ENCODE measurements around the gene MT1A. TPM values are rescaled to one million over a fixed set of nuclear protein-coding genes. Genes with fewer than 3 reads are reported as not detected.

MT1A gene
- total RNA-seq, 1 donor from 2014 or later, result not detected

DNA sequence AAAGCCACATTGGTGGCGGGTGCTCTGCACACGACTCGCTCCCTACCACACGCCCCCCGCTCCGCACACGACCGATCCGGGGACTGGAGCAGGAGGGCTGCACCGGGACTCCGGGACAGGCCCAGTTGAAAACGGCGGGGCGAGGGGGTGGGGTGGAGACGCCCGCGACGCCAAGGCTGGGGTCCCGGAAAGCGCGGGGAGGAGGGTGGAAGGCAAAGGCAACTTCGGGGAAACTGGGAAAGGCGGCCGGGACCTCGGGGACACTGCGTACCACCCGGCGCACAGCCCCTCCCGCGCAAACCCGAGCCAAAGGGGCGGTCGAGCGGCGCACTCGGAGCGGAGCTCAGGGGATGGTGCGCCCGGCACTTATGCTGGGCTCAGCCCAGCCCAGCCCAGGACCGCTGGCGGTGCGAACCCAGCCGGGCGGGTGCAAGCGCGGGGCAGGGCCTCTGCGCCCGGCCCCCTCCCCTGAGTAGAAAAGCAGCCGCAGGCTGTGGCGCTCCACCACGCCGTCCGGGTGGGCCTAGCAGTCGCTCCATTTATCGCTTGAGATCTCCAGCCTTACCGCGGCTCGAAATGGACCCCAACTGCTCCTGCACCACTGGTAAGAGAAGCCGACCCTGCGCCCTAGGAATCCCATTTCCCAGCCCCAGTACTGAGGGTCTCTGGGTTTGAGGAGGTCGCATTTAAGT lies 6.2 kb upstream of the MT1A start, which contains the start of gene MT1M:
Gene MT1M (plus strand): TSS at position 504 of the 692 bp plus-strand sequence. CDS start 73 bp downstream, at position 577.
- DNase-seq, result no peak

GRCh38 chr16:56632848-56633365 lies 5.6 kb upstream of the MT1A start:
- no peak for DNase-seq

DNA sequence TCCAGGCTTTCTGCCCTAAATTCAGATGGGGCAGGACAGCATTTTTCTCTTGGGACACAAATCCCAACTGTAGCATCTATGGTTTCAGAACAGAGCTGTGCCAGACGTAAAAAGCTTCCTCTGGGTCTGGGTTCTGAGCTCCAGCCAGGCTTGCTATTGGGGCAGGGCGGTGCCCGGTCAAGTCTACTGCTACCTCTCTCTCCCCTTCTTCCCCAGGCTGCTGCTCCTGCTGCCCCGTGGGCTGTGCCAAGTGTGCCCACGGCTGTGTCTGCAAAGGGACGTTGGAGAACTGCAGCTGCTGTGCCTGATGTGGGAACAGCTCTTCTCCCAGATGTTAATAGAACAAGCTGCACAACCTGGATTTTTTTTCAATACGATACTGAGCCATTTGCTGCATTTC lies 4.9 kb upstream of the MT1A start:
- no peak for DNase-seq

DNA sequence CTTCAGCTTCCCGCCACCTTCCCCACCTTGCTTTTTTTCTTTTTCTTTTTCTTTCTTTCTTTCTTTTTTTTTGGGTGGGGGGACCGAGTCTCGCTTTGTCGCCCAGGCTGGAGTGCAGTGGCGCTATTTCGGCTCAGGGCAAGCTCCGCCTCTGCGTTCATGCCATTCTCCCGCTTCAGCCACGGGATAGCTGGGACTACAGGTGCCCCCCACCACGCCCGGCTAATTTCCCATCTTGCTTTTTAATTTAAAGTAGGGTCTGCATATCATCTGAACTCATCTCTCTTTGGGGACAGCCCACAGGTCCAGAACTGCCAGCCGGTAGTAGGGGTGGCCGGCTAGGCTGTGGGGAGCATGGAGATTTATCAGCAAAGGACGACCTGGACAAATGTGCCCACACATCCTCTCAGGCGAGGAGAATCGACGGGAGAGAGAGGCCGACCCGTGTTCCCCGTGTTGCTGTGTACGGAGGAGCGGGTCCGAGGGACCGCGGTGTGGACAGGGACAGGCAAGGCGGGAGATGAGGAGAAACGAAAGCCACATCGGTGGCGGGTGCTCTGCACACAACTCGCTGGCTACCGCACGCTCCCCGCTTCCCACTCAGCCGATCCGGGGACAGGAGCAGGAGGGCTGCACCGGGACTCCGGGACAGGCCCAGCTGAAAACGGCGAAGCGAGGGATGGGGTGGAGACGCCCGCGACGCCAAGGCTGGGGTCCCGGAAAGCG lies 3.6 kb upstream of the MT1A start:
- DNase-seq, result no peak

DNA sequence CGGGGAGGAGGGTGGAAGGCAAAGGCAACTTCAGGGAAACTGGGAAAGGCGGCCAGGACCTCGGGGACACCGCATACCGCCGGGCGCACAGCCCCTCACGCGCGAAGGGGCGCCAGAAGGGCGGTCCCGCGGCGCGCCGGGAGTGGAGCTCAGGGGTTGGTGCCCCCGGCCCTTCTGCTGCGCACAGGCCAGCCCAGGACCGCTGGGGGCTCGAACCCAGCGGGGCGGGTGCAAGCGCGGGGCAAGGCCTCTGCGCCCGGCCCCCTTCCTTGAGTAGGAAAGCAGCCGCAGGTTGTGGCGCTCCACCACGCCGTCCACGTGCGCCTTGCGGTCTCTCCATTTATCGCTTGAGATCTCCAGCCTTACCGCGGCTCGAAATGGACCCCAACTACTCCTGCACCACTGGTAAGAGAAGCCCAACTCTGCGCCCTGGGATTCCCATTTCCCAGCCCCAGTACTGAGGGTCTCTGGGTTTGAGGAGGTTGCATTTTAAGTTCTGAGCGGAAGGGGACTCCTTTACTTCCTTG lies 3.0 kb upstream of the MT1A start:
- DNase-seq, result no peak

DNA sequence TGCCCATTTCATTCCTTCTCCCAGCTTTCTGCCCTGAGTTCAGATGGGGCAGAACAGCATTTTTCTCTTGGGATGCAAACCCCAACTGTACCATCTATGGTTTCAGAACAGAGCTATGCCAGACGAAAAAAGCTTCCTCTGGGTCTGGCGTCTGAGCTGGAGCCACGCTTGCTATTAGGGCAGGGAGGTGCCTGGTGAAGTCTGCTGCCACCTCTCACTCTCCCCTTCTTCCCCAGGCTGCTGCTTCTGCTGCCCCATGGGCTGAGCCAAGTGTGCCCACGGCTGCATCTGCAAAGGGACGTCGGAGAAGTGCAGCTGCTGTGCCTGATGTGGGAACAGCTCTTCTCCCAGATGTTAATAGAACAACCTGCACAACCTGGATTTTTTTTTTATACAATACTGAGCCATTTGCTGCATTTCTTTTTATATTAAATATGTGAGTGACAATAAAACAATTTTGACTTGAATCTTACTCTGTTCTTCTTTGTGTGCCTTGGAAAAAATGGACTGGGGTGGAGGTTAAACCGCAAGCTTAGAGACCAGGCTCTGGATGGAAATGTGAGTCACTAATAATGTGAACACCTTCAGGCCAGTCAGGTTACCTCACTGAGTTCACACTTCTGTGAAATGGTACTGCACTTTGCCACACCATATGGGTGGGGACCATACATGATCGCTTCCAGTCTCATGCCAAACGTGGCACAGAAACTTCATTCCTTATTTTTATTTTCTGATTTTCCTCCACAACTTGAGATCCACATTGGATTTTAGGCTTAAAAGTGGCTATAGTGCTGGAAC lies 1.7 kb upstream of the MT1A start:
- no peak for DNase-seq

GRCh38 chr16:56639045-56639444 lies 579 bp downstream of the MT1A start:
- DNase-seq, result no peak

GRCh38 chr16:56640076-56640475 lies 1.6 kb downstream of the MT1A start:
- DNase-seq, result no peak

DNA sequence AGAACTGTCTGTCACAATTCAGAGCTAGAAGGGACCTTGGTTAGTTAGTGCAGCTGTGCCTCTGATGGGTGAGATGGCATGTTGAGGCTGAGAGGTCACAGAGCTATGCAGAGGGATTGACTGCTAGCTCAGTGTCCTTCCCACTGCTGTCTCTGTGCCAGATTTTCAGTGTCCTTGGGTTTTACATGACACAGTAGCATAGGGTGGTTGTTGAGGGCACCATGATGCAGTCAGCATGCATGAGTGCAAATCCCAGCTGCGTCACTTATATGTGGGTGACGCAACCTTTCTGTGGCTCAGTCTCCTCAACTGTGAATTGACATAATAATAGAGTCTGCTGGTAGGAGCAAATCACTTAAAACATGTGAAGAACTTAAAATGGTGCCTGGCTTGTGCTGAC lies 2.7 kb downstream of the MT1A start:
- DNase-seq, result no peak

DNA sequence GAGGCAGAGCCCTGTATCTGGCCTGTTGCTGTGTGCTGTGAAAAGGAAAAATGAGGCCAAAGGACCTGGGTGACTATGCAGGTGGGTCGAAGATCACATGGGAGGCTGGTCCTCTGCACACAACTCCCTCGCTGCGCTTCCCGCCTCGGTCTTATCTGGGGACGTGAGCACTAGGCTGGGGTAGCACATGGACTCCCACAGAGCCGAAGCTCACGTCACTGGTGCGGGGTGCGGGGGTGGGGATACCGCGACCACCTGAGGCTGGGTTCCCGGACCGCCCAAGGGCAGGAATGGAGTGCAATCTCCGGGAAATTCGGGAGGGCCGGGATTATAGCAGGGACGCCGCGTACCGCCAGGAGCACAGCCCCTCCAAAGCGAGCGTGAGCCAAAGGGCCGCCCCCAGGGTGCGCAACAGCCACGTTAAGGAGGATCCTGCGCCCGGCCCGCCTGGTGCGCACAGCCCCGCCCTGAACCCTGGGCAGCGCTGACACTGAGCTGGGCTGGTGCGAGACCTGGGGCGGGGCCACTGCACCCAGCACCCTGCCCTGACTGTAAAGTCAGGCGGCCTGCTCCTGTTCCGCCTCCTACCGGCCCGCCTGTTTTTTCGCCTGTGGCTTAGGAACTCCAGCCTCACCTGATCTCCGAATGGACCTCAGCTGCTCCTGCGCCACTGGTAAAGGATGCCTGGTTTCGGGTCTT lies 4.8 kb downstream of the MT1A start:
- DNase-seq, result no peak

DNA sequence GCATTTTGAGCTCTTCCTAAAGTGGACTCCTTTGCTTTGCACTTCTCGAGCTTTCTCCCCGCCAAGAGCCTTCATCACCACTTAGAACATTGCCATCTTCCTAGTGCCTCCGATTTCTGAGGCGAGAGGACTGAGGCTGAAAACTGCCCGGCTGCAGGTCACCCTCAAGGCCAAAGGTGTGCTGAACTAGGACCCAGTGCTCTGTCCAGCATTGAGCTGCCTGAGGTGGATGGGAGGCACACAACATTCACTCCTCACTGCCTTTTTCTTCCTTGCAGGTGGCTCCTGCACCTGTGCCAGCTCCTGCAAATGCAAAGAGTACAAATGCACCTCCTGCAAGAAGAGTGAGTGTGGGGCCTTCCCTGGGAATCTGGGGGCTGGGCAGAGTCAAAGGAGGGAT lies 5.4 kb downstream of the MT1A start:
- DNase-seq, result no peak

- DNase-seq, result no peak
These were observed 6.8 kb downstream of the MT1A start for GRCh38 chr16:56645311-56645710.

GRCh38 chr16:56645838-56646237 lies 7.4 kb downstream of the MT1A start:
- DNase-seq, result no peak

- no peak for DNase-seq
These were observed 9.4 kb downstream of the MT1A start for GRCh38 chr16:56647641-56648431.

DNA sequence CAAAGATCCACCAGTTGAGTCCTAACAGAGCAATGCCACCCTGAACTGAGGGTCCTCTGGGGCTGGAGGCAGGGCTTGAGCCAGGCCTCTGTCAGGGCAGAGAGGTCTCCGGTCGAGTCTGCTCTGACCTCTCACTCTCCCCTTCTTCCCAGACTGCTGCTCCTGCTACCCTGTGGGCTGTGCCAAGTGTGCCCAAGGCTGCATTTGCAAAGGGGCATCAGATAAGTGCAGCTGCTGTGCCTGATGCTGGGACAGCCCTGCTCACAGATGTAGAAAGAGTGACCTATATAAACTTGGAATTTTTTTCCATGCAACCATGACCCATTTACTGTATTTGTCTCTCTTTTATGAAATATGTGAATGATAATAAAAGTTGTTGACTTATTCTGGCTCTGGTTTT lies 10.8 kb downstream of the MT1A start:
- no peak for DNase-seq

- no peak for DNase-seq
These were observed 11.4 kb downstream of the MT1A start for GRCh38 chr16:56649820-56650219.

DNA sequence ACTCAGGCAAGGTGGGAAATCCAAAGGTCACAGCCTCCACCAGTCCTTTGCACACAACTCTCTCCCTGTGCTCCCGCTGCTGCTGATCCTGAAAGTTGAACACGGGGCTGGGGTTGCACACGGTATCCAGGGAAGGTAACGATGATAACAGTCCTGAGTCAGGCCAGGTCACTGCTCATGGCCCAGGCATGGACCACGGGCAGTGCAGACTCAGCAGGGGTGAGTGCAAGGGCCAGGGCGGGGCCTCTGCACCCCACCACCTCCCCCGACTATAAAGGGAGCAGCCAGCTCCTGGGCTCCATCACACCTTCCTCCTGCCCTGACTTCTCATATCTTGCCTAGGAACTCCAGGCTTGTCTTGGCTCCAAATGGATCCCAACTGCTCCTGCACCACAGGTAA lies 13.1 kb downstream of the MT1A start, which contains the start of gene MT1B:
Gene MT1B (plus strand): TSS at position 301 of the 400 bp plus-strand sequence. CDS start 68 bp downstream, at position 369.
- DNase-seq, result no peak

DNA sequence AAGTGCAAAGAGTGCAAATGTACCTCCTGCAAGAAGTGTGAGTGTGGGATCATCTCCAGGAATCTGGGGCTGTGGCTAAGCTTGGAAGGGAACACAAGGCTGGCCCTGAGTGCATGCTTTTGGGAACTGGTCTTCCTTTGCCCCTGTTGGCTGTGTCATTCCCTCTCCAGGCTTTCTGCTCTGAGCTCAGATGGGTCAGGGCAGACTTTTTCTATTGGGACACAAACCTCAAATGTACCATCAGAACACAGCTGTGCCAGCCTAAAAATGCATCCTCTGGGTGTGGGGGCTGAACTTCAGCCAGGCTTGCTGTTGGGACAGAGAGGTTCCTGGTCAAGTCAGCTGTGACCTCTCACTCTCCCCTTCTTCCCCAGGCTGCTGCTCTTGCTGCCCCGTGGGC lies 14.1 kb downstream of the MT1A start:
- no peak for DNase-seq

DNA sequence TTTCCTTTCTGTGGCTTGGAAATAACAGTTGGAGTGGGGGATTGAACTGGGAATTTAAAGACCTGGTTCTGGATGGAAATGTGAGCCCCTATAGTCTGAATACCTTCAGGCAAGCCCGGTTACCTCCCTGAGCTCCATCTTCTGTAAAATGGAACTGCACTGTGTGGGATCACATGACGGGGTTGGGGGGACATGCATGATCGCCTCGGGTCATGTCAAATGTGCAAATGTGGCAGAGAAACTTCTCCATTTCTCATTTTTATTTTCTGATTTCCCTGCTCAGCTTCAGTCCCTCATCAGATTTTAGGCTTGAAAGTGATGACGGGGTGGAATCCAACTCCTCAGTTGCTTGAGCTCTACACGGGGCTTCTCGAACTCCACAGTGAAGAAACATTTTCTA lies 14.8 kb downstream of the MT1A start:
- no peak for DNase-seq

DNA sequence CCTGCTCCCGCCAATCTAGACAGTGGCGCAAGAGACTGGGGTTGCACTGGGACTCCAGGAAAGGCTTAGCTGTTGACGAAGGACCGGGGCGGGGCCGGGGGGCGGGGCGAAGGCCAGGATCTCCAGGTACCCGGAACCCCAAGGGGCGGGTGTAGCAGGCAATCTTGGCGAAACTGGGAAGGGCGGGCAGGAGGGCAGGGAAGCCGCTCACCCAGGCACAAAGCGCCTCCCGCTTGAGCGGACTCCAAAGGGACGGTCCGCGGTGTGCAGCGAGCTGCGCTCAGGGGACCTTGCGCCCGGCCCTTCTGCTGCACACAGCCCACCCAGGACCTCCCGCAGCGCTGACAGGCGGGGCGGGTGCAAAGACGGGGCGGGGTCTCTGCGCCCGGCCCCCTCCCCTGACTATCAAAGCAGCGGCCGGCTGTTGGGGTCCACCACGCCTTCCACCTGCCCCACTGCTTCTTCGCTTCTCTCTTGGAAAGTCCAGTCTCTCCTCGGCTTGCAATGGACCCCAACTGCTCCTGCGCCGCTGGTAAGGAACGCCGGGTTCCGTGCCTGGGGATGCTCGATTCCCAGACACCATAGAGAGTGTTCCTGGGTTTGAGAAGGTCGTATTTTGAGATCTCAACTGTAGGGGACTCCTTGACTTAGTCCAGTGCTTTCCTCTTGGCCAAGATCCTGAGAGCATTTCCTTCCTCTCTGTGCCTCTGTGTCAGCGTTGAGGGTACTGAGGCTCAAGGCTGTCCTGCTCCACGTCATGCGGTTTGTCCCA lies 19.3 kb downstream of the MT1A start, which contains the start of gene MT1F:
Gene MT1F (plus strand): TSS at position 405 of the 772 bp plus-strand sequence. CDS start 100 bp downstream, at position 505.
- peak; percentile 21 for DNase-seq

Data from occipital lobe (tissue), 2 donors.